Measurements from ENCODE around the gene DHODH. TPM values are rescaled to one million over a fixed set of nuclear protein-coding genes. Genes with fewer than 3 reads are reported as not detected.

The DHODH gene
- total and polyA plus RNA-seq, 2 of the 4 experiments (the other 2 are of a cell fraction), result 3.2 to 4.1 TPM

GRCh38 chr16:72027669-72028378 lies 19.3 kb downstream of the DHODH start:
- H3K4me2 ChIP-seq (ENCODE audit: low read depth, low read length), result no peak overlapping the region
- no peak overlapping the region for H3K4ac ChIP-seq (ENCODE audit: low read depth, low read length)
- no peaks in the 10 kb centered on the region for H3K9me3 ChIP-seq (ENCODE audit: control insufficient read depth, insufficient read depth, low read length)
- TF ChIP-seq USF2 (IDR thresholded peaks at IDR 0.05; ENCODE audit: low read depth, low read length), result no peak
- no peak overlapping the region for H4K91ac ChIP-seq (ENCODE audit: insufficient read depth, low read depth, low read length)
- H3K9me1 ChIP-seq (ENCODE audit: insufficient read depth, low read length), result 0 out of 2 replicates have a peak, but pooled peaks cover 3% of the 10 kb centered on the region
- H3K27ac ChIP-seq (ENCODE audit: insufficient read depth, low read length), result no peak overlapping the region
- peaks cover 4% of the 10 kb centered on the region; the same call in 1 of the 2 replicates for H3K36me3 ChIP-seq (ENCODE audit: control insufficient read depth, insufficient read depth, low read length)
- POLR2A ChIA-PET (ENCODE audit: unreplicated experiment), result no interaction called here
- no peak overlapping the region for H2AK5ac ChIP-seq (ENCODE audit: low read depth, low read length)
- no peak overlapping the region for H2BK120ac ChIP-seq (ENCODE audit: low read depth, low read length)
- no peak overlapping the region for H3K14ac ChIP-seq (replicated peaks; ENCODE audit: low read depth, low read length)
- H2AFZ ChIP-seq (replicated peaks; ENCODE audit: low read length, poor library complexity), result no peak overlapping the region
- no peak overlapping the region for H2AK9ac ChIP-seq (replicated peaks; ENCODE audit: low read depth, low read length, poor library complexity)
- H3K18ac ChIP-seq (ENCODE audit: low read depth, low read length), result no peak overlapping the region
- ATAC-seq (ENCODE audit: low read depth) (no peak), DNase-seq (no peak)
- dilution Hi-C loops (cut with HindIII; ENCODE audit: low sequenced_read_pairs, unreplicated experiment), result no loop called here
- H3K56ac ChIP-seq (ENCODE audit: extremely low read depth, insufficient read depth, low read length), result no peak overlapping the region
- H3K27me3 ChIP-seq (ENCODE audit: control insufficient read depth, insufficient read depth, low read length), result no peaks in the 10 kb centered on the region
- WGBS, 2 experiments (ENCODE audit: extremely low coverage in 2 of 2, insufficient read length in 1 of 2), result 60% methylated on average over 1 of the region's 6 CpGs; no CpG with 5 or more reads in 1 of the 2 experiments
- H2BK15ac ChIP-seq (ENCODE audit: low read depth, low read length), result no peak overlapping the region
- no peak overlapping the region for H3K9ac ChIP-seq (ENCODE audit: low read depth, low read length)
- H3K79me1 ChIP-seq (ENCODE audit: low read depth in 1 of 2, low read length in 2 of 2), result no peaks in the 10 kb centered on the region
- CTCF ChIA-PET, result no interaction called here
- H3K4me3 ChIP-seq (ENCODE audit: insufficient read depth, low read depth, low read length), result no peak overlapping the region
- H2BK5ac ChIP-seq (ENCODE audit: low read depth, low read length, poor library complexity, severe bottlenecking), result no peak overlapping the region
- H3K23ac ChIP-seq (ENCODE audit: low read depth, low read length), result no peak overlapping the region
- no peak overlapping the region for H4K8ac ChIP-seq (ENCODE audit: low read depth in 2 of 2, low read length in 2 of 2)
- no peak overlapping the region for H4K5ac ChIP-seq (ENCODE audit: low read depth, low read length)
- in situ Hi-C loops (cut with MboI; ENCODE audit: low sequenced_read_pairs), result no loop called here
- H4K20me1 ChIP-seq (ENCODE audit: insufficient read depth, low read length), result no peaks in the 10 kb centered on the region
- H2BK20ac ChIP-seq (ENCODE audit: low read depth, low read length), result no peak overlapping the region
- intact Hi-C loops (cut with micrococcal nuclease), result no loop called here
- H3K4me1 ChIP-seq (ENCODE audit: control insufficient read depth, insufficient read depth, low read length), result no peaks in the 10 kb centered on the region
- BruUV-seq (replicated peaks), result no TSS peak
